ENCODE data around the gene IVD. TPM values are rescaled to one million over a fixed set of nuclear protein-coding genes. Genes with fewer than 3 reads are reported as not detected.

Gene IVD
- total and polyA plus RNA-seq, 3 donors from 2014 or later: 79.1 to 94.7 (median 88.7) TPM

DNA sequence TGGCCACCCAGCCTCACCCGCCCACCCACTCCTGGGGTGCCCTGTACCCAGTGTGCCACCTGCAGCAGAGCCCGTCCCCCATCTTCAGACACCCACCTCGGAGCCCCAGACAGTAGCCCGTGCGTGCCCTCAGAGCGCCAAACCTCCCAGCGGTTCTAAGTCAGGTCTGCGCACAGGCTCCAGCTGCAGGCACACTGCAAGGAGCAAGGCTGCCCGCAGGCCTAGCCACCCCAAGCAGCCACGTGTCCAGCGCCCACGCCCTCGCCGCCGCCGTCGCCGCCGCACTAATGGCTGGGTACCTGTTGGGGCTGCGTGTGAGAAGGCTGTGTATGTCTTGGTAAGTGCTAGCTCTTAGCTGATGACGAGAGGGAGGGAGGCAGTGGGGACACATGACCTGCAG is 56.4 kb downstream of the IVD start:
- 95 to 96% methylated on average over 14 to 21 of the region's 21 CpGs for WGBS, 2 donors
- H3K9me3 ChIP-seq: no peaks in the 10 kb centered on the region
- DNase-seq: no peak
- H3K27ac ChIP-seq: no peak overlapping the region
- intact Hi-C loops (cut with DNase I; ENCODE audit: low total_unique reads): no loop called here
- H3K4me3 ChIP-seq: no peak overlapping the region
- H3K36me3 ChIP-seq (ENCODE audit: low read depth, missing control alignments): no peaks in the 10 kb centered on the region
- peaks cover 4% of the 10 kb centered on the region for H3K4me1 ChIP-seq
- H3K27me3 ChIP-seq: no peaks in the 10 kb centered on the region
- TF ChIP-seq POLR2A (IDR thresholded peaks at IDR 0.05) (no peak), CTCF (IDR thresholded peaks at IDR 0.05) (no peak)

DNA sequence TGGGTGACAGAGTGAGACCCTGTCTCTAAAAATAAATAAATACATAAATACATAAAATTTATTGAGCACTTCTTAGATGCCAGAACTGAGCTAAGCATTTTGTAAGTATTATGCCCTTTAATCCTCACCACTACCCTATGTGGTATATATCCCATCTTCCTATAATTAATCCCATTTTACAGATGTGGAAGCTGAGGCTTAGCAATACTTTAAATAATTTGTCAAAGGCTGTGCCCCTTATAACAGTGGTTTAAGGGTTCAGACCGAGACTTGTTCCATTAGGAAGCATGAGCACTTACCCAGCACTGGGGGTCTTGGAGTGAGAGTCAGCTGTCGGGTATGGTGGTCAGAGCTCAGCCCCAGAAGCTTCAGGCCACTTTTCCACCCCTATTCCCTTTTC is 57.7 kb downstream of the IVD start:
- peaks cover 2% of the 10 kb centered on the region for H3K4me1 ChIP-seq
- intact Hi-C loops (cut with DNase I; ENCODE audit: low total_unique reads): no loop called here
- TF ChIP-seq CTCF (IDR thresholded peaks at IDR 0.05) (no peak), POLR2A (IDR thresholded peaks at IDR 0.05) (no peak)
- H3K27ac ChIP-seq: no peak overlapping the region
- no peak overlapping the region for H3K4me3 ChIP-seq
- H3K27me3 ChIP-seq: no peaks in the 10 kb centered on the region
- H3K36me3 ChIP-seq (ENCODE audit: low read depth, missing control alignments): no peaks in the 10 kb centered on the region
- WGBS, 2 donors: 94 to 96% methylated on average over 2 of the region's 2 CpGs
- DNase-seq: no peak
- H3K9me3 ChIP-seq: no peaks in the 10 kb centered on the region

DNA sequence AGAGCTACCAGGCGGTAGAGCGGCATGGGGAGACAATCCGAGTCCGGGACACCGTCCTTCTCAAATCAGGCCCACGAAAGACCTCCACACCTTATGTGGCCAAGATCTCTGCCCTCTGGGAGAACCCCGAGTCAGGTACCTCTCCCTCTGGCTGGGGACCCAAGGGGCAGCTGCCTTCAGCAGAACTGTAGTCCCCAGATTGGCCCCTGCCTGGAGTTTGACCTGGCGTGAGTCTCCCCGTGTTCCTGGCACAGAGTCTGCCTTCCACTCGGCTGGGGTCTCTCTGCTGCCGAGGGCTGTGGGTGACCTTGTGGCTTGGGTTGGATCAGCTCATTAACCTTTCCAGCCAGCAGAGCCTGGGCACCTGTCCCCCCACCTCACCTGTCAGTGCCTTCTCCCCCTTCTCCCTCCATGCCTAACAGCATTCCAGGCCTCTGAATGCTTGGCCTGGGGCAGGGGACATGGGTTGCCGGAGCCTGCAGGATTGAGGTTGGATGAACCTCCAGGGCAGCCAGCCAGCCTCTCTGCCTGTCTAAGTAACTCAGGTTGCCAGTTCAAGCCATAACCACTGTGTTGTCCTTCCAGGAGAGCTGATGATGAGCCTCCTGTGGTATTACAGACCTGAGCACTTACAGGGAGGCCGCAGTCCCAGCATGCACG is 58.4 kb downstream of the IVD start:
- no peak for TF ChIP-seq CTCF (IDR thresholded peaks at IDR 0.05)
- no peak for TF ChIP-seq POLR2A (IDR thresholded peaks at IDR 0.05)
- H3K27ac ChIP-seq: no peak overlapping the region
- no peak for DNase-seq
- no peaks in the 10 kb centered on the region for H3K27me3 ChIP-seq
- H3K4me1 ChIP-seq: peaks cover 2% of the 10 kb centered on the region
- 86 to 96% methylated on average over 9 to 14 of the region's 14 CpGs for WGBS, 2 donors
- no peaks in the 10 kb centered on the region for H3K36me3 ChIP-seq (ENCODE audit: low read depth, missing control alignments)
- H3K9me3 ChIP-seq: no peaks in the 10 kb centered on the region
- intact Hi-C loops (cut with DNase I; ENCODE audit: low total_unique reads): no loop called here
- no peak overlapping the region for H3K4me3 ChIP-seq

DNA sequence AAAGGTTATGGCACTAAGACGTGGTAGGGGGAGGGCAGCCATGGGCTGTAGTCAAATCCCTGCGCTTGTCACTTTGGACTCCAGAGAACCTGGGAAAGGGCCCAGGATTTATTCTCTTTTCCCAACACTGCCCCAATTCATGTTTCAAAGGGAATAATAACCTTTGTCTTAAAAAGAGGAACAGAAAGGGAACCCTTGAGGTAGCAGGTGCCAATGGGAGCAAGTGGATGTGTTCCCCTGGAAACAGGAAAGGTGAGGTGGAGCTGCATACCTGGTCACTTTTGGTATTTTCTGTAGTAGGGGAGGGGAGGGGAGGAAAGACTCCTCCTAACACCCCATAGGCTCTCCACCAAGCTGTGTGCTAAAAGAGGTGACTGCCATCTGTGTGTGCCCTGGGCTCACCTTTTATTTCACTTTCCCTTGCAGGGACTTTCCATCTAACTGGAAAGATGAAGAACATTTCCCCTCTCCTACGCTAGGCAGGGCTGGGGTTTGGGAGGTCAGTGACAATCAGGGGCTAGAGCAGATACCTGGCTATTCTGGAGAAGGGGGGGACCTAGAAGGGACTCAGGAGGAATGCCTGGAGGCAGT is 59.1 kb downstream of the IVD start:
- H3K9me3 ChIP-seq: no peaks in the 10 kb centered on the region
- H3K27me3 ChIP-seq: no peaks in the 10 kb centered on the region
- no peak overlapping the region for H3K27ac ChIP-seq
- H3K4me1 ChIP-seq: peaks cover 2% of the 10 kb centered on the region
- no peak overlapping the region for H3K4me3 ChIP-seq
- WGBS, 2 donors: 96 to 100% methylated on average over 3 of the region's 3 CpGs
- intact Hi-C loops (cut with DNase I; ENCODE audit: low total_unique reads): no loop called here
- DNase-seq: no peak
- H3K36me3 ChIP-seq (ENCODE audit: low read depth, missing control alignments): no peaks in the 10 kb centered on the region
- TF ChIP-seq CTCF (IDR thresholded peaks at IDR 0.05) (no peak), POLR2A (IDR thresholded peaks at IDR 0.05) (no peak)

DNA sequence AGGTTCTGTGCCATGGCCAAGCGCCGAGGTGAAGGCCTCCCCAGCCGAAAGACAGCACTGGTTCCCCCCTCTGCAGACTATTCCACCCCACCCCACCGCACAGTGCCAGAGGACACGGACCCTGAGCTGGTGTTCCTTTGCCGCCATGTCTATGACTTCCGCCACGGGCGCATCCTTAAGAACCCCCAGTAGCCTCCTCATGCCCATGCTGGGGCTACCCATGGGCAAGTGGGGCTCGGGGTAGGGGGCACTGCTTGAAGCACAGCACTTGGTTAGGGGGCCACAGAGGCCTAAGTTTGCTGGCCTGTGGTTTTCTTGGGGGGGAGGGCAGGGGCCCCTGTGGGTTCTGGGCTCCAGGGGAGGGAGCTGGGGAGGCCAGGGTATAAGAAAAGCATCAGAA is 60.3 kb downstream of the IVD start:
- TF ChIP-seq CTCF (IDR thresholded peaks at IDR 0.05): no peak
- no peak for TF ChIP-seq POLR2A (IDR thresholded peaks at IDR 0.05)
- H3K9me3 ChIP-seq: no peaks in the 10 kb centered on the region
- no peaks in the 10 kb centered on the region for H3K36me3 ChIP-seq (ENCODE audit: low read depth, missing control alignments)
- H3K4me1 ChIP-seq: peaks cover 8% of the 10 kb centered on the region
- H3K27me3 ChIP-seq: no peaks in the 10 kb centered on the region
- intact Hi-C loops (cut with DNase I; ENCODE audit: low total_unique reads): no loop called here
- no peak for DNase-seq
- H3K27ac ChIP-seq: no peak overlapping the region
- 95 to 96% methylated on average over 8 to 10 of the region's 10 CpGs for WGBS, 2 donors
- H3K4me3 ChIP-seq: no peak overlapping the region
